Left kidney (tissue), 2 donors: ENCODE results near the gene BRSK2. TPM values are rescaled to one million over a fixed set of nuclear protein-coding genes. Genes with fewer than 3 reads are reported as not detected.
"Not testable (repeated sequence)": the region's sequence is repeated elsewhere in the genome, so short reads cannot be mapped to it uniquely, and the experiment has no call there.

Experiments used
- DNase-seq: peaks from one replicate; pipeline ENCODE4 v3.0.0-alpha.2; 2013
- polyA plus RNA-seq: library from polyadenylated mRNA; unstranded; fragments of 120-200 nt; gene quantifications from one replicate; pipeline ENCODE4 v1.2.1, GENCODE V29; 2013; ENCODE audit not compliant: insufficient read length

Gene BRSK2
- polyA plus RNA-seq, 1 donor: 0.90 TPM

DNA sequence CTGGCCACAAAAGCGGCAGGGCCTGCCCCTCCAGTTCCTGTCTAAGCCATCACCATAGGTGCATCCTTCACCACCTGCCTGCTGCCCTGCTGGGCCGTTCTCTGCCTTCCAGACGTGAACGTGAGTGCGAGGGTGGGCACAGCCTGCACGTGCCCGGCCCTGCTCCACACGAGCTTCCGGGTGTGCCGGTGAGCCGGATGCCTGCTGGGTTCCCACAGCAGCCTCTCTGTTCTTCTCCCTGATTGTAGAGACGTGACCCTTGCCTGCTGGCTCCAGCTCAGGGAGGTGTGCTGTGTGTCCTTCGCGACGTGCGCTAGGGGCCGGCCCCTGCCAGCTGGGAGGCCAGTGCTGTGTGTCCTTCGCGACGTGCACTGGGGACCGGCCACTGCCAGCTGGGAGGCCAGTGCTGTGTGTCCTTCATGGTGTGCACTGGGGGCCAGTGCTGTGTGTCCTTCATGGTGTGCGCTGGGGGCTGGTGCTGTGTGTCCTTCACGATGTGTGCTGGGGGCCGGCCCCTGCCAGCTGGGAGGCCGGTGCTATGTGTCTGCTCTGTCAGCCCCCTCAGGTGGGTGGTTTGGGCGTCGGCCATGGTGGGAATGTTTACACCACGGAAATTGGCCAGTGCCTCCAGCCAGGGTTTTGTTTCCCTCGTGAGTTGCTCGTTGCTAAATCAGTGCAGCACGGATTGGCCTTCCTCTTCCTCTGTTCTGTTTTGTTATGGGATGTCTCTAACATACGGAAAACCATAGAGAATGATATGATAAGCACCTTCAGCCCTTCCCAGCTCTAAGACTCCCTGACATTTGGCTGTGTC lies 35.4 kb upstream of the BRSK2 start:
- no peak for DNase-seq

- no peak for DNase-seq
These were observed 33.7 kb upstream of the BRSK2 start for GRCh38 chr11:1356007-1356435.

GRCh38 chr11:1356478-1356960 lies 33.2 kb upstream of the BRSK2 start:
- no peak for DNase-seq

GRCh38 chr11:1358286-1358685 lies 31.4 kb upstream of the BRSK2 start:
- DNase-seq: no peak

GRCh38 chr11:1358931-1359330 lies 30.8 kb upstream of the BRSK2 start:
- not testable (repeated sequence) for DNase-seq

- no peak for DNase-seq
These were observed 30.2 kb upstream of the BRSK2 start for GRCh38 chr11:1359556-1359955.

DNA sequence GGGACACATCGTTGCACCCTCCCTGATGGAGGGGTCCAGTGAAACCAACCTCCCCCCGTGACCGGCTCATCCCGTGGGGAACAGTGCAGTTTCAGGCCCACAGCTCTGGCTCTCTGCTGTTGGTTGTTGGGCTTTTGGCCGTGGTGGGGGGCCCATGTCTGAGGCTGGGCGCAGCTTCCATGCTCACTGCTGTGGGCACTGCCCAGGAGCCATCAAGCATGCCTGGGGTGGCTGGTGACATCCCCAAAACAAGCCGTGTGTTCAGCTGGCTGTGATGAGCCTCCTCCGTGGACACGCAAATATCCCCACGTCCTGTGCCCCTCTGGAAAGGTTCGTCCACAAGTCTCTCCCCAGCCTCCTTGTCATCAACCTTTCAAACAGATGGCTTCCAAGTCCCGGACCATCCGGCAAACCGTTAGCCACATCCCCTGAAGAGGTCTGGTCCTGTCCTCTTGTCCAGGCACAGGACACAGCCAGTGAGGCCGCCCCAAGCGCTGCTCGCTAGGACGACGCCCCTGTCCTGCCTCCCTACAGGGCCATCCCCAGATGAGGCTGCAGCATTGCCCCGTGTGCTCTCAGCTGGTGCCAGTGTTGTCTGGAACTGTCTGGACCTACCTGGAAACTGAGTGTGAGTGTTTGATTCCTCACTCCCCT lies 29.4 kb upstream of the BRSK2 start:
- no peak for DNase-seq

DNA sequence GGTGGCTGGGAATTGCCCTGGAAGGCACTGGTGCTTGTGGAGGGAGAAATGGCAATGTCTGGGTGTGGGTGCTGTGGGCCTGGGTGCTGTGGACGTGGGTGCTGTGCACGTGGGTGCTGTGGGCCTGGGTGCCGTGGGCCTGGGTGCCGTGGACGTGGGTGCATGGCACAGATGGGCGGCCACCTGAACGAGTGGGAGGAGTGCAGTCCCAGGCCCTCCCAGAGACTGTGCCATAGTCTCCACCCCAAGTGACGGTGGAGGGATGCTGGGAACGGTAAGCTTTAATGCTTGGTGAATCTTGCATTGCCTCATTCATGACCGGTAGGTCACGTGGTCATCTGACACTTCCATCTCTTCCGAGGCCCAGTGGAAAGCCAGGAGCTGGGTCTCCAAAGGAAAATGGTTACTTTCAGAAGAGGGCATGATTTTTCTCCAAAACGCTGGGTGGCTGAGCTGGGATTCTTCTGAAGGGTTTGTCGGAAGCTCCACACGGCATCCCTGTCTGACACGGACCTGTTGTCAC lies 28.8 kb upstream of the BRSK2 start:
- DNase-seq: no peak

- no peak for DNase-seq
These were observed 27.9 kb upstream of the BRSK2 start for GRCh38 chr11:1361882-1362281.

DNA sequence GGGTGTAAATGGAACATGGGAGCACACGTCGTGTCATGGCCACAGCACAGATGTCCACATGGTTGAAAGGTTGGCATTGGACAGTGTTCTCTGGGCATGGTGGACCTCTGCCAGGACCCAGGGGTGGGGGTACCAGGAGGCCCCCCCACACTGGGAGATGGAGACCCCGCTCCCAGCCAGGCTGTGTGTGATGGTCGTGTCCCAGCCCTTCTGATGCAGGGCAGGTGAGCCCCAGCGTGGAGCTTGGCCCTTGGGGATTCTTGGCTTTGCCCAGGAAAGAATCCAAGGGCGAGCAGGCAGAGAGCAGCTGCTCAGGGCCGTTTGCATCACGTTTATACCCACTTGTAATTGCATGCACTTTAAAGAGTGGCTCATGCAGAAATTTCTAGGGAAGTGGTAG lies 22.0 kb upstream of the BRSK2 start:
- DNase-seq: no peak

- no peak for DNase-seq
These were observed 21.5 kb upstream of the BRSK2 start for GRCh38 chr11:1368216-1368615.

- no peak for DNase-seq
These were observed 20.8 kb upstream of the BRSK2 start for GRCh38 chr11:1368966-1369365.

DNA sequence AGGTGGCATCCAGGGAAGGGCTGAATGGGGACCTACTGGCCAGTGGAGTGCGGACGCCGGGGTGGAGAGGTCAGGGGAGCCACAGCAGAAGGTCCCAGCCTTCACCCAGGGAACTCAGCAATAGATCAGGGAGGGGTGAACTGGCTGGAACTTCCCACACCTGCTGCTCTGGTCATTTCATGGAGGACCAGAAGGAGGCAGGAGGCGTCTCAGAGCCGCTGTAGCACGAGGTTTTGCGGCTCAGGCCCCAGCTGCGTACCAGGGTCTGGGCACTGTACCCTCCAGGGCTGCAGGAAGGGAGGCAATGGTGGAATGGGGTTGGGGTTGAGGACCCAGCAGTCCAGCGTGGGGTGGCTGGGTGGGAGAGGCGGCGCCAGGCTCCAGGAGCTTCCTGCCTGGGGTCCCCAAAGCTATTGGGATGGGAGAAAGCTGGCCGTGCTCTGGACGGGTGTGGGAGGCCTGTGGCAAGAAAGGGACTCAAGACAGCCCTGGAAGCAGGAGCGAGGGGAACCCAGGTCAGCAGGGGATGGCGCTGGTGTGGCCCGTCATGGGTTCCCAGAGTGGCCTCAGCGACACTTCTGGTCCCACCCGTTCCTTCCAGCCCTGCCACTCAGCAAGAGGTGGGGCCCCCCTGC lies 20.2 kb upstream of the BRSK2 start:
- DNase-seq: no peak

GRCh38 chr11:1370186-1371025 lies 19.3 kb upstream of the BRSK2 start:
- no peak for DNase-seq

- DNase-seq: no peak
These were observed 18.8 kb upstream of the BRSK2 start for GRCh38 chr11:1371026-1371325.

- DNase-seq: no peak
These were observed 18.4 kb upstream of the BRSK2 start for GRCh38 chr11:1371377-1371776.

DNA sequence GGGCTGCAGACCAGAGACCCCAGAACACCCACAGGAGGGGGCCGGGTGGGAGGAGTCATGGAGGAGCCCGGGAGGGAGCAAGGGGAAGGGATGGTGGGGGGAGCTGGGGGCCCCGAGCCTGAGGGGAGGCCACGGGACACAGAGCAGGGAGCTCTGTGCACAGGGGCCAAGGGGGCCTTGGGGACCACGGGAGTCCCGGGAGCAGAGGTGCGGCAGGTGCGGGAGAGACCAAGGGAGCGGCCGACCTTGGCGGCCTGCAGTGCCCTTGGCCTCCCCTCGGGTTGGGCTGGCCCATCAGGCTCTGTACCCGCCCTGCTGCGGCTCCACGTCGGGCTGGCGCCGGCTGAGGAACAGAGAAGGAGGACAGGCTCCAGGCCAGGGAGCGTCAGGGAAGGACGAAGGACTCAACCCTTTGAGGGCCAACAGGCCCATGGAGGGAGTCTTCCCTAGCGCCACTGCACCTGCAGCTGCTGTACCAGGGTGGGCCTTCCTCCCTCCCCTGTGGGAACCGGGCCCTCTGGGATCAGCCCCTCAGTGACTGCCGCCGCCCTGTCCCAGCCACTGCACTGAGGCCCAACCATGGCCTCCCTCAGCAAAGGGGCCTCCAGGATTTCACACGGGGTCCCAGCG lies 17.8 kb upstream of the BRSK2 start:
- no peak for DNase-seq

GRCh38 chr11:1372660-1373059 lies 17.1 kb upstream of the BRSK2 start:
- DNase-seq: no peak

GRCh38 chr11:1373536-1374214 lies 16.1 kb upstream of the BRSK2 start:
- no peak for DNase-seq

- no peak for DNase-seq
These were observed 14.4 kb upstream of the BRSK2 start for GRCh38 chr11:1375161-1375954.
